Inferior parietal cortex (tissue), 1 donor: ENCODE measurements around the gene ATP5F1B.
"Not testable (repeated sequence)": the region's sequence is repeated elsewhere in the genome, so short reads cannot be mapped to it uniquely, and the experiment has no call there.

Source experiments
- DNase-seq: peaks from one replicate; pipeline ENCODE4 v3.0.0-alpha.2; 2016; ENCODE audit errors: extremely low spot score

Gene ATP5F1B

GRCh38 chr12:56645717-56646446, at the start of gene ATP5F1B:
Gene ATP5F1B, minus strand, starts transcription at chr12:56645984. Its CDS starts 21 bp downstream, at chr12:56645963.
- peak; percentile 100 for DNase-seq

GRCh38 chr12:56694161-56694560, 48.4 kb upstream of the ATP5F1B start:
- no peak for DNase-seq

GRCh38 chr12:56688846-56689109, 43.0 kb upstream of the ATP5F1B start:
- DNase-seq: no peak

- peak; percentile 95 for DNase-seq
Observed at GRCh38 chr12:56688129-56688845, 42.5 kb upstream of the ATP5F1B start, which contains the start of gene PTGES3. Gene PTGES3, minus strand, starts transcription at chr12:56688284. Its CDS starts 285 bp downstream, at chr12:56687999.

- DNase-seq: peak; percentile 42
Observed at GRCh38 chr12:56687223-56688128, 41.7 kb upstream of the ATP5F1B start.

GRCh38 chr12:56684745-56685359, 39.1 kb upstream of the ATP5F1B start:
- no peak for DNase-seq

GRCh38 chr12:56682323-56682722, 36.5 kb upstream of the ATP5F1B start:
- no peak for DNase-seq

- no peak for DNase-seq
Observed at GRCh38 chr12:56679883-56680575, 34.2 kb upstream of the ATP5F1B start.

GRCh38 chr12:56678852-56679251, 33.1 kb upstream of the ATP5F1B start:
- no peak for DNase-seq

GRCh38 chr12:56677680-56678079, 31.9 kb upstream of the ATP5F1B start:
- no peak for DNase-seq

GRCh38 chr12:56676851-56677580, 31.2 kb upstream of the ATP5F1B start:
- no peak for DNase-seq

- no peak for DNase-seq
Observed at GRCh38 chr12:56671608-56672007, 25.8 kb upstream of the ATP5F1B start.

- DNase-seq: no peak
Observed at GRCh38 chr12:56670836-56671235, 25.1 kb upstream of the ATP5F1B start.

GRCh38 chr12:56668197-56668457, 22.3 kb upstream of the ATP5F1B start:
- no peak for DNase-seq

- no peak for DNase-seq
Observed at GRCh38 chr12:56661979-56662638, 16.3 kb upstream of the ATP5F1B start.

GRCh38 chr12:56661560-56661959, 15.8 kb upstream of the ATP5F1B start:
- DNase-seq: no peak

GRCh38 chr12:56658921-56659320, 13.1 kb upstream of the ATP5F1B start:
- DNase-seq: no peak

GRCh38 chr12:56657416-56658379, 11.9 kb upstream of the ATP5F1B start:
- no peak for DNase-seq

- not testable (repeated sequence) for DNase-seq
Observed at GRCh38 chr12:56653781-56654180, 8.0 kb upstream of the ATP5F1B start.
